ENCODE results near the gene CHRND.

CHRND gene

GRCh38 chr2:232488097-232488711 lies 37.8 kb upstream of the CHRND start:
- DNase-seq: no peak

GRCh38 chr2:232488721-232489300 lies 37.1 kb upstream of the CHRND start:
- no peak for DNase-seq

GRCh38 chr2:232489516-232490220 lies 36.3 kb upstream of the CHRND start:
- DNase-seq: no peak

- DNase-seq: no peak
Measured at GRCh38 chr2:232490221-232491138, 35.5 kb upstream of the CHRND start.

GRCh38 chr2:232491139-232491780 lies 34.7 kb upstream of the CHRND start:
- no peak for DNase-seq

GRCh38 chr2:232492236-232492848 lies 33.6 kb upstream of the CHRND start:
- DNase-seq: no peak

GRCh38 chr2:232492963-232493700 lies 32.8 kb upstream of the CHRND start:
- DNase-seq: no peak

GRCh38 chr2:232493701-232494474 lies 32.1 kb upstream of the CHRND start:
- no peak for DNase-seq

GRCh38 chr2:232494542-232494941 lies 31.4 kb upstream of the CHRND start:
- no peak for DNase-seq

GRCh38 chr2:232495292-232495691 lies 30.7 kb upstream of the CHRND start:
- DNase-seq: no peak

GRCh38 chr2:232496501-232497270 lies 29.3 kb upstream of the CHRND start:
- no peak for DNase-seq

GRCh38 chr2:232497348-232497747 lies 28.6 kb upstream of the CHRND start:
- no peak for DNase-seq

- no peak for DNase-seq
Measured at GRCh38 chr2:232498452-232498851, 27.5 kb upstream of the CHRND start.

GRCh38 chr2:232501331-232501771 lies 24.6 kb upstream of the CHRND start:
- no peak for DNase-seq

GRCh38 chr2:232501794-232502390 lies 24.1 kb upstream of the CHRND start:
- DNase-seq: no peak

GRCh38 chr2:232502511-232502910 lies 23.4 kb upstream of the CHRND start:
- no peak for DNase-seq

GRCh38 chr2:232502911-232503808 lies 22.8 kb upstream of the CHRND start:
- peak; percentile 15 for DNase-seq

- DNase-seq: no peak
Measured at GRCh38 chr2:232503809-232504323, 22.1 kb upstream of the CHRND start.

Data from fibroblast of skin of right biceps (primary cell).